Esophagus squamous epithelium (tissue), 5 donors: ENCODE measurements around the gene UQCC3. TPM values are rescaled to one million over a fixed set of nuclear protein-coding genes. Genes with fewer than 3 reads are reported as not detected.
A peak's percentile ranks its signal among the peaks of the same experiment; 100 is the strongest.

Source experiments
- DNase-seq: peaks from one replicate; lab custom pipeline; 2025; lab: John Stamatoyannopoulos, UW
- H3K27ac ChIP-seq, 4 donors: fragments of 200-600 bp; sonication (generic); one replicate each; pipeline ENCODE4 v1.5.1; 2016 to 2019; ENCODE audit warnings: mild to moderate bottlenecking in 1 of 4
- H3K27me3 ChIP-seq, 4 donors: fragments of 200-600 bp; sonication (generic); 1 replicate in 3 of 4; 2 replicates in 1 of 4; pipeline versions ENCODE4 v1.5.1 to v1.6.0; 2017 to 2021; ENCODE audit warnings: antibody characterized with exemption in 1 of 4
- H3K36me3 ChIP-seq, 3 donors: fragments of 200-600 bp; sonication (generic); one replicate each; pipeline ENCODE4 v1.5.1; 2016 to 2019
- H3K4me1 ChIP-seq, 3 donors: fragments of 200-600 bp; sonication (generic); one replicate each; pipeline ENCODE4 v1.5.1; 2017 to 2019
- H3K4me3 ChIP-seq, 4 donors: fragments of 200-600 bp; sonication (generic); 1 replicate in 3 of 4; 2 replicates in 1 of 4; pipeline ENCODE4 v1.5.1; 2016 to 2019; ENCODE audit warnings: mild to moderate bottlenecking in 2 of 4, moderate library complexity in 1 of 4
- H3K9me3 ChIP-seq, 3 donors: fragments of 200-600 bp; sonication (generic); one replicate each; pipeline ENCODE4 v1.5.1; 2016 to 2019
- POLR2A ChIP-seq, 4 donors: fragments of 450-650 bp; IDR thresholded peaks; one replicate each; pipeline ENCODE4 v1.6.1; 2017; ENCODE audit warnings: antibody characterized with exemption in 4 of 4, mild to moderate bottlenecking in 4 of 4, moderate library complexity in 3 of 4
- WGBS, 2 donors: methylation state at CpG; one replicate each; pipeline ENCODE4 v1.1.5; 2018; 5-methylcytosine and 5-hydroxymethylcytosine counted together
- intact Hi-C: fragments of 100-400 bp; cut with DNase I; formaldehyde crosslinking; loops from one replicate; pipeline ENCODE4 v1.15.0; 2022
- total RNA-seq, 4 donors: library from RNA; depleted of rRNA; stranded (reverse); fragments of >200 nt; gene quantifications; one replicate each; pipeline ENCODE4 v1.1.0, GENCODE V29; 2016
- TF ChIP-seq, protein P1 (sequence below), 6 experiments: fragments of 450-650 bp in 4 of 6; fragments of 200-600 bp in 2 of 6; sonication (generic) in 2 of 6; IDR thresholded peaks; one replicate each; pipeline ENCODE4 v1.5.1; 2016 to 2019; ENCODE audit warnings: antibody characterized with exemption in 6 of 6, mild to moderate bottlenecking in 4 of 6, moderate library complexity in 4 of 6
- donor health status: DM: yes; HTN: yes; CAD: no.

Gene UQCC3
- total RNA-seq, 4 donors from 2014 or later = 10.5 to 17.2 (median 12.2) TPM

DNA sequence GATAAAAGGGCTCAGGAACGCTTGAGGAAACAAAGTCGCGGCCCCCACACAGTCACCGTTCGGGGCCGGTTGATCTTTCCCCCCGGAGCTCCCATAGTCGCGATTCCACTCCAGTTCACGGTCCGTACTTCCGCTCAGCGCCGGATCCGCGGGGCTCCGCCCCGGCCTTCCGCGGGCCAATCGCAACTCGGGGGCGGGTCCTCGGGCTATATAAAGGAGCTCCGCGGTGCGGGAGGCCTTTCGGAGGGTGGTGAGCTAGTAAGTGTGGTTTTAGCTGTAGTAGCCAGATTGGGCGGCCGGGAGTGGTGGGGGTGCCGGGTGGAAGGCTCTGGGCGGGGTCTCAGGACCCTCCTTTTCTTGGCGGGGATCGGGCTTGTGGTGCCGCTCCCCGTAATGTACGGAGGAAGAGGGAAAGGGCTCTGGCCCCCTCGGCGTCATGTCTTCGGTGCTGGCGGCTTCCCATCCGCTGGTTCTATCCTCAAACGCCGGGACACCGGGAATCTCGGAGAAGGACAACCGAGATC, 6.3 kb upstream of the UQCC3 start, which contains the start of the genes C11orf98 and CSKMT:
Gene C11orf98, minus strand, starts transcription at position 136 of the 524 bp plus-strand sequence. Its CDS starts 41 bp downstream, at position 95.
Gene CSKMT, plus strand, starts transcription at position 238 of the 524 bp plus-strand sequence. CDS start 568 bp downstream, outside the sequence.
- H3K4me3 ChIP-seq = peak within 1 kb of the TSS; percentile 78 to 94 (median 83)
- peaks cover 17 to 55% (median 34%) of the 10 kb centered on the region in 3 donors for H3K4me1 ChIP-seq
- H3K36me3 ChIP-seq = peaks cover 0 to 44% (median 10%) of the 10 kb centered on the region in 3 donors
- H3K9me3 ChIP-seq = no peaks in the 10 kb centered on the region
- H3K27me3 ChIP-seq = no peaks in the 10 kb centered on the region
- peak; percentile 68 for DNase-seq
- intact Hi-C loops = no loop called here
- H3K27ac ChIP-seq = peak within 1 kb of the TSS; percentile 91 to 97 (median 95)
- peak in 3 of 4 donors; percentile 66 to 99 (median 96) for TF ChIP-seq POLR2A (IDR thresholded peaks at IDR 0.05)
- TF ChIP-seq, protein P1, sequence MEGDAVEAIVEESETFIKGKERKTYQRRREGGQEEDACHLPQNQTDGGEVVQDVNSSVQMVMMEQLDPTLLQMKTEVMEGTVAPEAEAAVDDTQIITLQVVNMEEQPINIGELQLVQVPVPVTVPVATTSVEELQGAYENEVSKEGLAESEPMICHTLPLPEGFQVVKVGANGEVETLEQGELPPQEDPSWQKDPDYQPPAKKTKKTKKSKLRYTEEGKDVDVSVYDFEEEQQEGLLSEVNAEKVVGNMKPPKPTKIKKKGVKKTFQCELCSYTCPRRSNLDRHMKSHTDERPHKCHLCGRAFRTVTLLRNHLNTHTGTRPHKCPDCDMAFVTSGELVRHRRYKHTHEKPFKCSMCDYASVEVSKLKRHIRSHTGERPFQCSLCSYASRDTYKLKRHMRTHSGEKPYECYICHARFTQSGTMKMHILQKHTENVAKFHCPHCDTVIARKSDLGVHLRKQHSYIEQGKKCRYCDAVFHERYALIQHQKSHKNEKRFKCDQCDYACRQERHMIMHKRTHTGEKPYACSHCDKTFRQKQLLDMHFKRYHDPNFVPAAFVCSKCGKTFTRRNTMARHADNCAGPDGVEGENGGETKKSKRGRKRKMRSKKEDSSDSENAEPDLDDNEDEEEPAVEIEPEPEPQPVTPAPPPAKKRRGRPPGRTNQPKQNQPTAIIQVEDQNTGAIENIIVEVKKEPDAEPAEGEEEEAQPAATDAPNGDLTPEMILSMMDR (IDR thresholded peaks at IDR 0.05) = peak in 2 of 6 experiments; percentile 9
- WGBS, 2 donors = 0% methylated on average over 9 to 11 of the region's 47 CpGs

DNA sequence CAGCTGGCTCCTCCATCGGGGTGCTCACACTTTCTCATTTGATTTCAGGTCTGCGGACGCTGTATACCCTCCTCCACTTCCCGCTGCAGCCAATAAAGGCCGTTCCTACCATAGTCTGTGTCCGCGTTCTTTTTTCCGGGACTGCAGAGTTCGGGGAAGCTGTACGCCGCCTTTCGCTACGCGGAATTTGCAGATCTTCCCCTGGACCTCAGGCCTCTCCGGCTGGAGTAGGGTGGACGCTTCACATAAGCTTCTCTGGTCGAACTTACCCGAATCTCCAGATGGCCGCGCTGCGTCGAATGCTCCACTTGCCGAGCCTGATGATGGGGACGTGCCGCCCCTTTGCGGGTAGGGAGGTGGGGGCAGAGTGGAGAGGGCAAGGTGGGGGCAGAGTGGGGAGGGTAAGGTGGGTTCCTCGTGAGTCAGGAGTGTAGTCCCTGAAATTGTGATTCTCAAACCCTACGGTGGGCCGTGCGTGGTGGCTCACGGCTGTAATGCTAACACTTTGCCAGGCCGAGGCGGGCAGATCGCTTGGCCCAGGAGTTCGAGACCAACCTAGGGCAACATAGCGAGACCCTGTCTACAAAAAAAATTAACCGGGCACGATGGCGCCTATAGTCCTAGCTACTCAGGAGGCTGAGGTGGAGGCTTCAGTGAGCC, 5.7 kb upstream of the UQCC3 start:
- intact Hi-C loops = no loop called here
- Histone ChIP-seq H3K27me3 (no peaks in the 10 kb centered on the region), H3K4me3 (peak overlapping the region; percentile 78 to 94 (median 83)), H3K4me1 (peaks cover 17 to 61% (median 38%) of the 10 kb centered on the region in 3 donors), H3K27ac (peak overlapping the region; percentile 91 to 97 (median 95)), H3K9me3 (no peaks in the 10 kb centered on the region), H3K36me3 (peaks cover 0 to 44% (median 10%) of the 10 kb centered on the region in 3 donors)
- no peak for TF ChIP-seq POLR2A (IDR thresholded peaks at IDR 0.05)
- TF ChIP-seq, protein P1 (IDR thresholded peaks at IDR 0.05) = no peak
- 3% methylated on average over 24 to 33 of the region's 39 CpGs for WGBS, 2 donors
- DNase-seq = no peak

DNA sequence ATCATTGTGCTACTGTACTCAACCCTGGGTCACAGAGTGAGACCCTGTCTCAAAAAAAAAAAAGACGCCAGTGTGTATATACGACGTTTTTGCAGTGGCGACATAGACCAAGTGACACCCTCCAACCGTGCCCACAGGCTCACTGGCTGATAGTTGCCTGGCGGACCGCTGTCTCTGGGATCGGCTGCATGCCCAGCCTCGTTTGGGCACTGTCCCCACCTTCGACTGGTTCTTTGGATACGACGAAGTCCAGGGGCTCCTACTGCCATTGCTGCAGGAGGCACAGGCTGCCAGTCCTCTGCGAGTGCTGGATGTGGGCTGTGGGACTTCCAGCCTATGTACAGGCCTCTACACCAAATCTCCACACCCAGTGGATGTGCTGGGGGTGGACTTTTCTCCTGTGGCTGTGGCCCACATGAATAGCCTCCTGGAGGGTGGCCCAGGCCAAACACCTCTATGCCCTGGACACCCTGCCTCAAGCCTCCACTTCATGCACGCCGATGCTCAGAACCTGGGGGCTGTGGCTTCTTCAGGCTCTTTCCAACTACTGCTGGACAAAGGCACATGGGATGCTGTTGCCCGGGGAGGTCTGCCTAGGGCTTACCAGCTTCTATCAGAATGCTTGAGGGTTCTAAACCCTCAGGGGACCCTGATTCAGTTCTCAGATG, 5.1 kb upstream of the UQCC3 start:
- 26 to 43% methylated on average over 7 to 14 of the region's 16 CpGs for WGBS, 2 donors

DNA sequence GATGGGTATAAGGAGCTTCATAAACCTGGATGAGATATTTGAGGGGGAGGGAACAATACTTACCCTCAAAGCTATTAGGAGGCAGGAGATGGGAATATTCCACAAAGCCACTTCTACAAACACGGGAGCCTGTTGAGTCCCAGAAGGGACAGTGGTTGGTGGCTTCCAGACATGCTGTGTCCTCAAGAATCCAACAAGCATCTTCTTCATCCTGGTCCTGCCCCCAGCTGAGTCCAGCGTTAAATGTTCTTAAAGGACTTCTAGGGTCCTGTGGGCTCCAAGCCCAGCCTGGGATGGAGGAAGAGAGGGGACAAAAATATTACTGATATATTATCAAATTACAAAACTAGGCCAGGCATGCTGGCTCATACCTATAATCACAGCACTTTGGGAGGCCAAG, 4.0 kb upstream of the UQCC3 start:
- intact Hi-C loops = no loop called here
- no peak overlapping the region for H3K4me3 ChIP-seq
- DNase-seq = no peak
- H3K27me3 ChIP-seq = no peaks in the 10 kb centered on the region
- no peak for TF ChIP-seq POLR2A (IDR thresholded peaks at IDR 0.05)
- TF ChIP-seq, protein P1 (IDR thresholded peaks at IDR 0.05) = no peak
- H3K36me3 ChIP-seq = peaks cover 0 to 28% (median 5%) of the 10 kb centered on the region in 3 donors
- WGBS, 2 donors = 70 to 83% methylated on average over 1 to 2 of the region's 2 CpGs
- H3K27ac ChIP-seq = no peak overlapping the region
- H3K4me1 ChIP-seq = peaks cover 23 to 72% (median 41%) of the 10 kb centered on the region in 3 donors
- no peaks in the 10 kb centered on the region for H3K9me3 ChIP-seq

More for the DNA sequence above, 5.1 kb upstream of the UQCC3 start:
- H3K9me3 ChIP-seq = no peaks in the 10 kb centered on the region
- no peak for DNase-seq
- TF ChIP-seq POLR2A (IDR thresholded peaks at IDR 0.05) = no peak
- TF ChIP-seq, protein P1 (IDR thresholded peaks at IDR 0.05) = no peak
- peak overlapping the region; percentile 78 to 94 (median 83) for H3K4me3 ChIP-seq
- H3K27ac ChIP-seq = peak overlapping the region; percentile 91 to 97 (median 95)
- intact Hi-C loops = no loop called here
- H3K27me3 ChIP-seq = no peaks in the 10 kb centered on the region
- peaks cover 0 to 38% (median 10%) of the 10 kb centered on the region in 3 donors for H3K36me3 ChIP-seq
- H3K4me1 ChIP-seq = peaks cover 20 to 65% (median 40%) of the 10 kb centered on the region in 3 donors
